ENCODE data around the gene SESN2.

SESN2 gene

GRCh38 chr1:28259252-28259933 lies at the start of gene SESN2:
TSS of gene SESN2 (plus strand) at chr1:28259518. CDS start at chr1:28259848, 330 bp downstream.
- DNase-seq (ENCODE audit: low spot score): peak; percentile 97

- no peak for DNase-seq (ENCODE audit: low spot score)
Observed at GRCh38 chr1:28209700-28210099, 49.6 kb upstream of the SESN2 start.

GRCh38 chr1:28213315-28213714 lies 46.0 kb upstream of the SESN2 start:
- no peak for DNase-seq (ENCODE audit: low spot score)

- no peak for DNase-seq (ENCODE audit: low spot score)
Observed at GRCh38 chr1:28229089-28229488, 30.2 kb upstream of the SESN2 start.

- DNase-seq (ENCODE audit: low spot score): no peak
Observed at GRCh38 chr1:28229996-28230395, 29.3 kb upstream of the SESN2 start.

- DNase-seq (ENCODE audit: low spot score): peak; percentile 91
Observed at GRCh38 chr1:28232558-28233263, 26.6 kb upstream of the SESN2 start, which contains the start of gene DNAJC8. TSS of gene DNAJC8 (minus strand) at chr1:28233029. CDS start at chr1:28232998, 31 bp downstream.

- DNase-seq (ENCODE audit: low spot score): no peak
Observed at GRCh38 chr1:28233264-28233606, 26.1 kb upstream of the SESN2 start.

- peak; percentile 96 for DNase-seq (ENCODE audit: low spot score)
Observed at GRCh38 chr1:28235755-28236655, 23.3 kb upstream of the SESN2 start, which contains the start of gene ATP5IF1. TSS of gene ATP5IF1 (plus strand) at chr1:28236124. CDS start at chr1:28236184, 60 bp downstream.

- no peak for DNase-seq (ENCODE audit: low spot score)
Observed at GRCh38 chr1:28236656-28237322, 22.5 kb upstream of the SESN2 start.

- DNase-seq (ENCODE audit: low spot score): no peak
Observed at GRCh38 chr1:28239004-28239403, 20.3 kb upstream of the SESN2 start.

GRCh38 chr1:28240024-28240423 lies 19.3 kb upstream of the SESN2 start:
- DNase-seq (ENCODE audit: low spot score): no peak

- DNase-seq (ENCODE audit: low spot score): no peak
Observed at GRCh38 chr1:28241638-28242241, 17.6 kb upstream of the SESN2 start.

GRCh38 chr1:28243685-28244311 lies 15.5 kb upstream of the SESN2 start:
- DNase-seq (ENCODE audit: low spot score): no peak

- DNase-seq (ENCODE audit: low spot score): no peak
Observed at GRCh38 chr1:28244549-28245251, 14.6 kb upstream of the SESN2 start.

GRCh38 chr1:28246427-28246832 lies 12.9 kb upstream of the SESN2 start:
- DNase-seq (ENCODE audit: low spot score): no peak

- no peak for DNase-seq (ENCODE audit: low spot score)
Observed at GRCh38 chr1:28247612-28248272, 11.6 kb upstream of the SESN2 start.

GRCh38 chr1:28248273-28249012 lies 10.9 kb upstream of the SESN2 start:
- DNase-seq (ENCODE audit: low spot score): peak; percentile 65

- DNase-seq (ENCODE audit: low spot score): peak; percentile 43
Observed at GRCh38 chr1:28249013-28249865, 10.1 kb upstream of the SESN2 start.

All from D341Med (cell line).